Mammary epithelial cell (primary cell): Measurements from ENCODE around the gene SLC16A11.

Source experiments
- EZH2 ChIP-seq: IDR thresholded peaks from 2 replicates; pipeline ENCODE4 v1.6.1; 2012; ENCODE audit warnings: low read length, inconsistent platforms, borderline replicate concordance
- TF ChIP-seq, protein P1 (sequence below), 2 donors: IDR thresholded peaks in 1 of 2; conservative IDR thresholded peaks in 1 of 2; 2 replicates each; pipeline ENCODE4 v1.5.1; 2011 to 2012; ENCODE audit warnings: inconsistent platforms in 2 of 2, low read length in 2 of 2, mild to moderate bottlenecking in 2 of 2, control low read depth in 1 of 2, low read depth in 1 of 2; ENCODE audit not compliant: insufficient read depth in 1 of 2; ENCODE audit errors: extremely low read depth in 1 of 2

DNA sequence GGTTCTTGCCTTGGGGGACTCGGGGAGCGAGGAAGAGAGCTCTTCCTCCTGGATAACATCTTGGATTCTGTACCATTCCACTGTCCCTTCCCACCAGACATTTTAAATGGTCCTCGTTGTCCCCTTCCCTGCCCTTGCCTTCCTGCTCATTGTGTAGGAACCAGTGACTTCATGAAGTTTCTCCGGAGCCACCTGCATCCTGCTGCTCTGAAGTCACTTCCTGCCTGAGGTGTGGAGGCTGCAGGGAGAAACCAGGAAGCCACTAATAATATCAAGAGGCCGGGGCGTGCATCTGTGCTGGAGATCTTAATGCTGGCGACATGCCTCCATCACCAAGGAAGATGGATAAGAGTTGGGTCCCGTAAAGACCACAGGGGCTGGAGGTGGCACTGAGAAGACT lies 14.2 kb downstream of the SLC16A11 start:
- TF ChIP-seq, protein P1, sequence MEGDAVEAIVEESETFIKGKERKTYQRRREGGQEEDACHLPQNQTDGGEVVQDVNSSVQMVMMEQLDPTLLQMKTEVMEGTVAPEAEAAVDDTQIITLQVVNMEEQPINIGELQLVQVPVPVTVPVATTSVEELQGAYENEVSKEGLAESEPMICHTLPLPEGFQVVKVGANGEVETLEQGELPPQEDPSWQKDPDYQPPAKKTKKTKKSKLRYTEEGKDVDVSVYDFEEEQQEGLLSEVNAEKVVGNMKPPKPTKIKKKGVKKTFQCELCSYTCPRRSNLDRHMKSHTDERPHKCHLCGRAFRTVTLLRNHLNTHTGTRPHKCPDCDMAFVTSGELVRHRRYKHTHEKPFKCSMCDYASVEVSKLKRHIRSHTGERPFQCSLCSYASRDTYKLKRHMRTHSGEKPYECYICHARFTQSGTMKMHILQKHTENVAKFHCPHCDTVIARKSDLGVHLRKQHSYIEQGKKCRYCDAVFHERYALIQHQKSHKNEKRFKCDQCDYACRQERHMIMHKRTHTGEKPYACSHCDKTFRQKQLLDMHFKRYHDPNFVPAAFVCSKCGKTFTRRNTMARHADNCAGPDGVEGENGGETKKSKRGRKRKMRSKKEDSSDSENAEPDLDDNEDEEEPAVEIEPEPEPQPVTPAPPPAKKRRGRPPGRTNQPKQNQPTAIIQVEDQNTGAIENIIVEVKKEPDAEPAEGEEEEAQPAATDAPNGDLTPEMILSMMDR (conservative IDR thresholded peaks at IDR 0.05 in 1 of 2, IDR thresholded peaks at IDR 0.05 in 1 of 2; ENCODE audit: extremely low read depth in 1 of 2, insufficient read depth in 1 of 2, low read depth in 1 of 2, low read length in 2 of 2) = no peak
- TF ChIP-seq EZH2 = no peak
